DMS 273 treated with DMSO at 0.1 percent for 48 hours (cell line): ENCODE results near the gene KCNJ6.
"Not testable (repeated sequence)": the region's sequence is repeated elsewhere in the genome, so short reads cannot be mapped to it uniquely, and the experiment has no call there.

Experiments used
- DNase-seq: peaks from one replicate; lab custom pipeline; 2025; lab: John Stamatoyannopoulos, UW

The KCNJ6 gene

DNA sequence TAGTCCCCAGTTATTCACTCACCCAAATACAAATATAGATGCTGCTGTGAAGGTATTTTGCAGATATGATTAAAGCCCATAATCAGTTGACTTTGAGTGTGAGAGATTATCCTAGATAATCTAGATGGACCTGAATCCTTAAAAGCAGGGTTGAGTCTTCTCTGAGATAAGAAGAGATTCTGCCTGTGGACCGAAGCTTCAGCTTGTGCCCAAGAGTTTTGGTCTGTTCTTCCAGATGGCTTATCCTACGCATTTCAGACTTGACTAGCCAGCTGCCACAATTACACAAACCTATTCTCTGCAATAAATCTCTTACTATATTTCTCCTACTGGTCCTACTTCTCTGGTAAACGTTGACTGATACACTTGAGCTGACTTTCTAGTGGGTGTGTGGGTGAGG lies 145.1 kb downstream of the KCNJ6 start:
- no peak for DNase-seq

- DNase-seq, result no peak
Observed at GRCh38 chr21:37770461-37770860, 145.8 kb downstream of the KCNJ6 start.

DNA sequence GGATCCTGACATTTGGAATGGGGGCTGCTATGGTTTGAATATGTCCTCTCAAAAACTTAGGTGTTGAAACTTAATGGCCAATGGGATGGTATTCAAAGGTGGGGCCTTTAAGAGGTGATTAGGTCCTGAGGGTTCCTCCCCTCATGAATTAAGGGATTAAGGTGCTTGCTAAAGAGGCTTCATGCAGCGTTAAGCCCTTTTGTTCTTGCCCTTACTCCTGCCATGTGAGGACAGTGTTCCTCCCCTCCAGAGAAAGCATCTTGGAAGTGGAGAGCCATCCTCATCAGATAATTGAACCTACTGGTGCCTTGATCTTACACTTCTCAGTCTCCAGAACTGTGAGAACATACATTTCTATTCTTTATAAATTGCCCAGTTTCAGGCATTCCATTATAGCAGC lies 146.6 kb downstream of the KCNJ6 start:
- DNase-seq, result no peak

DNA sequence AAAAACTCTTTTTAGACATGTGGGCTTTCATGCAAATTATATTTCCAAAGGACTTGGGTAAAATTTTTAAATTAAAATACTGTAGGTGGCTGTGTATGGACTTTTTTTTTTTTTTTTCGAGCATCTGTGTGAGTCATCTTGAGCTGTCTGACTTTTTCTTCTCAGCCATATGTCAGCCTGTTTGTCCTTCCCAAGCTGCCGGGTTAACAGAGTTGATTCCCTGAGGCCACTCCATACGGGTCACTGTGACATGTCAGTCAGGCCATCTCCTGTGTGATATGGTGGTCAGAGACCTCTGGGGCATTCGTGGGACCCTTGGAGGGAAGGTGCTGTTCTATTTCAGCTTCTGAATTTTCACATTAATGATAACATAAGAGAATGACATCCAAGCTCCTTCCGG lies 148.3 kb downstream of the KCNJ6 start:
- peak; percentile 50 for DNase-seq

GRCh38 chr21:37766129-37766528 lies 150.1 kb downstream of the KCNJ6 start:
- DNase-seq, result no peak

- DNase-seq, result no peak
Observed at GRCh38 chr21:37765221-37765900, 150.9 kb downstream of the KCNJ6 start.

DNA sequence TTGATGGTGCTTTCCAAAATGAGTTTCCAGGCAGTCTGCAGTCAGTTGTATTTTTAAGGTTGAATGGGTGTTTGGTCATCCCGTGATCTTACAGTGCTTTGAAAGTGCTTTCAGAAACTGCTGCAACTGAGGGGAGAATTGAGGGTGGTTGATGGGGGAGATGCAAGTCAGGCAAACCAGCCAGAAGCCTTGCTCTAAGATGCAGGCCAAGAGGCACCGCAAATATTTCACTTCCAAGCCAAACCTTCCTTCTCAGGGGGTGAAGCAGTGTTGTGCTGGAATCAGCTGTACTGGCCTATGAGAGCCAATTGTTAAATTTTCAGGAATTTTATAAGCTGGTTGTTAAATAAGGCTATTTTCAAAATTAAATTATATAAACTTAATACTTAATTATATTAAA lies 151.6 kb downstream of the KCNJ6 start:
- no peak for DNase-seq

- DNase-seq, result no peak
Observed at GRCh38 chr21:37763298-37763697, 153.0 kb downstream of the KCNJ6 start.

DNA sequence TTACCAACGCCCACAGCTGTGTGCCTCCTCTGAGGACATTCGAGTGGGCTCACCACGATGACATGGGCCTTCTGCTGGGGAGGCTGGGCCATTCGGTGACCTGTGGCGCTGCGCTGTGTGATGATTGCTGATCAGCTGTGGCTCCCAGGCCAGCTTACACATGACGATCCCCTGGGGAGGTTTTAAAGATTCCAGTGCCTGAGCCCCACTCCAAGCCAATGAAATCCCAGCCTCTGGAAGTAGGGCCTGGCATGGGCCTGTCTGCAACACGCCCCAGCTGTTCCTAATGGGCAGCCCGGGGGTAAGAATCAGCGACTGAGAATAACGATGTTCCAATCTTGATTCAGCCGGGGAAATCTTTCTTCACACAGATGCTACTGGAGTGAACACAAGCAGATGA lies 153.7 kb downstream of the KCNJ6 start:
- DNase-seq, result peak; percentile 23

DNA sequence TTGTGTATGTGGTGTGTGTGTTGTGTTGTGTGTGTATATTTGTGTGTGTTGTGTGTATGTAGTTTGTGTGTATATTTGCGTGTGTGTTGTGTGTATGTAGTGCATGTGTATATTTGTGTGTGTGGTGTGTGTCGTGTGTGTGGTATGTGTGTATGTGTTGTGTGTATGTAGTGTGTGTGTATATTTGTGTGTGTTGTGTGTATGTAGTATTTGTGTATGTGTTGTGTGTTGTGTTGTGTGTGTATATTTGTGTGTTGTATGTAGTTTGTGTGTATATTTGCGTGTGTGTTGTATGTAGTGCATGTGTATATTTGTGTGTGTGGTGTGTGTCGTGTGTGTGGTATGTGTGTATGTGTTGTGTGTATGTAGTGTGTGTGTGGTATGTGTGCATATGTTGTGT lies 154.9 kb downstream of the KCNJ6 start:
- not testable (repeated sequence) for DNase-seq

DNA sequence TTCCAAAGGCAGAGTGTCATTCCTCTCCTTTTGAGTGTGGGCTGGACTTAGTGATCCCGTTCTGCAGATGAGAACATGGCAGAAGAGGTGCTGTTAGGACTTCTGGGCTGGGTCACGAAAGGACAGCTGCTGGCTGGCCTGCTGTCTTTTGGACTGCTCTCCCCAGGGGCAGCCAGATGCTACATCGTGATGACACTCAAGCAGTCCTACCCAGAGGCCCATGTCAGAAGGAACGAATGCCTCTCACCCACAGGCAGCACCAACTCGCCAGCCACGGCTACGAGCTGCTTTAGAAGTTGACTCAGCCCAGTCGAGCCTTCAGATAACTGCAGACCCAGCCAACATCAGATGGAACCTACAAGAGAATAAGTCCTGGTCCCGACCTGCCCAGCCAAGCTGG lies 156.5 kb downstream of the KCNJ6 start:
- no peak for DNase-seq

- peak; percentile 39 for DNase-seq
Observed at GRCh38 chr21:37758982-37759381, 157.3 kb downstream of the KCNJ6 start.

DNA sequence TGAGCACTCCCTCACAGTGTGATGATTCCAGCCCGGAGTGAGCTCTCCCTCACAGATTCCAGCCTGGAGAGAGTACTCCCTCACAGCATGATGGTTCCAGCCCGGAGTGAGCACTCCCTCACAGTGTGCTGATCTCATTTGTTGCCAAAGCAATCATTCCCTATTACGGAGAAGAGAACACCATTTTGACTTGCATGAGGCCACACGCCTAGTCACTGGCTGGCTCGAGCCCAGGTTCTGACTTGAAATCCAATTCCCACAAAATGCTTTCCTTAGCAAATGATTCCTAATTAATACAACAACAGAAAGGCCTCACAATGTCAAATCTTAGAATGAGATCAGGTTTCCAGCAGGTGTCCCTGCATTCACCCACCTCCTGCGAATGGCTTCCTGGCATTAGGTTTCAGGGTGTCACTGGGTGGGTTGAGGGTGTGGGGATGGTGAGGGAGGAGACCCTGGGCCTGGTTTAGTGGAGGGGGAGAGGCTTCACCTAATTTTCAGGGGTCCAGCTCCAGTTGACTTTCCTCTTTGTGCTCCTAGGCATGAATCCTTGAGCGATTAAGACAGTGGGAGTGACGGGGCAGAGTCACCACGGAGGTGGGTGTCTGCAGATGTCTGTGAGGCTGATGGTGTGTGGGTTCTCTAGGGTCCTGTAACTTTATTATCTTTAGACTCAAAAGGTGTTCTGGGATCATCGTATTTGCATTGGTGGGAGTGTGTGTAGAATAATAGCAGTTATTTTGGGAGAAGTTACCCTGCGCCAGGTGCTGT lies 158.5 kb downstream of the KCNJ6 start:
- DNase-seq, result no peak

DNA sequence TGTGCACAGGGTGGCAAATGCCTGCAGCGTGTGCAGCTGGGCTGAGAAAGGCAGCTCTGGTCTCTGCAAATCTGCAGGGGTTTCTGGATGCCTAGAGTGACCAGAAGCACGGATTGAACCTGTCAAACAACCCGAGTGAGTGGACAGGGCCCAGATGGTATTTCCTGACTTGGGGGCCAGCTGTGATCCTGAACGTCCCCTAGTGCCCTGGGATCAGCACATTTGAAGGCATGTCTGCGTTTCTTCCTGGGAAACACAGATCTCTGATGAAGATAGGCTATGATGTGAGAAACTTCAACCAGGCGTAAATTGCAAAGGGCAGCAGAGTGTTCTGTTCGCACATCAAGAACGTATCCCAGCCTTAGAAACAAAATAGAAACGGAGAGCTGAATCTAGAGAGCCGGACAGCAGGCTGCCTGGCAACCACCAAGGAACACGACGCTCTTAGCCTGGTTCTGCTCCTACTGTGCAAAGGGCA lies 163.1 kb downstream of the KCNJ6 start:
- DNase-seq, result no peak

DNA sequence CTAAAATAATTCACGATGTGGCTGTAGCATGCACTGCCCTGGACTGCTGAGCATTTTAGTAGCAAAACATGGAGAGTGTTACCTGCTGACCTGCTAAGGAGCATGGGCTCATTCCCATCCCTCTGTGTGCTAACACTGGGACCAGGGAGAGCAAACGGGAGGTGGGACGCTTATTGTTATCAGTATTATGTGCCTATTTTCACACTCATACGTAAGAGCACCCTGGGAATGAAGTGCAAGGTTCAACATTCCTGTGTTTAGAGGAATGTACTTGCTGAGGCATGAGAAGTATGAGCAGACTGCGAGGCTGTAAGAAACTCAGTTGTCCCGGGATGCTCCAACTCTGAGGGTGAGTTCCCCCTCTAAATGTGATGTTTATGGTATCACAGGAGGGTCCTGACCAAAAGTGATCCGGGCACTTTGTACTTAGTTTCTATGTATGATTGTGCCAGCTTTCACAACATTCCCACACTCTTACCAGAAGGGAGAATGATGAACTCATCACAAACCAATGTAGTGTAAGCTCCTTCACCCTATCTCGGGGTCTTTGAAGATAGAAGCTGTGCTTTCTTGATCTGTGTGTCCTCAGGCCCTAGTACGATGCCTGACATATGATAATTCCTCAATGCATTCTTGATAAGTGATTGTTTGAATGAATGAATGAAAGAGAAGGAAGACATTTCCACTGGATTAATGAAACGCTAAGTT lies 164.8 kb downstream of the KCNJ6 start:
- no peak for DNase-seq

- DNase-seq, result no peak
Observed at GRCh38 chr21:37749132-37749531, 167.1 kb downstream of the KCNJ6 start.

DNA sequence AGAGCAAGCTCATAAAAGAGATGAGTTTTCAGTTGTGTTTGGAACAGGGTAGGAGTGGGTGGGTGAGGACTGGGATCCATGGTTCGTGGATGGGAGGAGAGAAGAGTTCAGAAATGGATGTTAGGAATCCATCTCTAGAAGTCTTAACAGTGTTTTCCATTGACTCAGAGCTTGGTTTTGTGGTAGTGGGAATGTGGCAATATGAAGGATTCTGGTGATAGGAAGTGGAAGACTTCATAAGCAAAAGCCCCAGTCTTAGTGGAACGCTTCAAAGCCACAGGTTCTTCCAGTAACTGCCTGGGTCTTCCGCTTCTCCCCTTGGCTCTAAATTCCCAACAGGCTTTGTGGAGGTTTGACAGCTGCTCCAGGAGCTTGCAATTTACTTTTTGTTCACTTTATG lies 167.9 kb downstream of the KCNJ6 start:
- DNase-seq, result no peak

DNA sequence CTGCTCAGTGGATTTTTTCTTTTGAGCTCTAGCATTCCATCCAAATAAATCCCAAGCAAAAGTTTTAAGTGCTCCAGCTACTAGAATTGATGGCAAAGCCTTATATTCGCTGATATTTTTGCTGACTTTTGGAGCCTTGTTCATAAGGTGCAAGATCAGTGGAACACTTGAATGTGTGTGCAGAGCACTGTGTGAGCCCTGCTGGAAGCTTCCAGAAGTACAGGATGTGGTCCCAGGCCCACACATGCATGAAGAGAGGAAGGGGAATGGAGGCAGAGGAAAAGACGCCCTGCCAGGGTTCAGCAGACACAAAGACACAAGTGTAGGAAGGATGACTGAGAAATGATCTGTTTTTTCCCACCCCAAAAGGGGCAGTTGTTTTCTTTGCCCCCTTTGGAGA lies 169.4 kb downstream of the KCNJ6 start:
- DNase-seq, result no peak

GRCh38 chr21:37744551-37744950 lies 171.7 kb downstream of the KCNJ6 start:
- DNase-seq, result no peak

GRCh38 chr21:37742532-37742931 lies 173.7 kb downstream of the KCNJ6 start:
- DNase-seq, result no peak

DNA sequence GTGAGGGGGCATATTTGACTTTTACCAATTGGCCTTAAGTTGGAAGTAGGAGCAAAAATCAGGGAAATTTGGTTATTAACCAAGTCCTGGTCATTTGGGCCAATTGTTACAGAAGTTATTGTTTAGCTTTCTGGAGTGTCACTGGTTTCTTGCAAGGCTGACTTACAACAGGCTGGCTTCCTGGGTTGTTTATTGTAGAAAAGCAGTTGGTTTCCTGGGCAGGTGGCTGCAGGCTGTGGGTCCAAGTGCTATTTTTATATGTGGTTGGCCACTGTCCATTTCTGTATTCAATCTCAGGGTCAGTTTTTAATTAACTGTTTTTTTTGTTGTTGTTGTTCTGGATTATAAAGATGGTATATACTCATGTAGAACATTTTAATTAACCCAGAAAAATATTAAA lies 174.1 kb downstream of the KCNJ6 start:
- no peak for DNase-seq

DNA sequence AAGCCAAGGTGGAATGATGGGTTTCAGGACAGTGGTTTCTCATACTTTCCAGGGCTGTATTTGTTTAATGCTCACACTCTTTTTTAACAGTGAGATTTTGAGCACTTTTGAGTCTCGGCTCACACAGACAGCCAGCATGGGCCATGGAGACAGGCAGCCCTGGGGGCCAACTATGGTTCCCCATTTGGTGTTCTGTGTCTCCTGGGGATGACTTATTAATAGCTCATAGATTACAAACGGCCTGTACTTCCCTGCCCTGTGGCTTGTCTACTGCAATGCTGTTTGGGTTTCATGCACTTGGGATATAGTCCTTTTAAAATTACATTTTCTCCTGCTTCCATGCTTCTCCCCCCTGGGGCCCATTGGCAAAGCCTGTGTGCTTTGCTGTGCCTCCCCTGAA lies 178.3 kb downstream of the KCNJ6 start:
- no peak for DNase-seq

- no peak for DNase-seq
Observed at GRCh38 chr21:37737507-37737906, 178.8 kb downstream of the KCNJ6 start.
